ENCODE results near the gene PIR. TPM values are rescaled to one million over a fixed set of nuclear protein-coding genes. Genes with fewer than 3 reads are reported as not detected.

Gene PIR
- total and polyA plus RNA-seq, 2 of the 8 experiments (the other 6 are each of a cell fraction or from before 2014, with no cell fraction given): 6.4 to 10.3 TPM

GRCh38 chrX:15399962-15400391, 93.2 kb downstream of the PIR start:
- Histone ChIP-seq H4K91ac (replicated peaks; ENCODE audit: insufficient read length, low read length) (no peak overlapping the region), H2BK12ac (ENCODE audit: low read depth, low read length) (no peak overlapping the region), H3K27me3 (replicated peaks in 1 of 4; ENCODE audit: control insufficient read depth in 3 of 4, extremely low read depth in 1 of 4, insufficient read depth in 3 of 4, low read length in 3 of 4) (no peaks in the 10 kb centered on the region), H2BK5ac (ENCODE audit: low read depth, low read length) (no peak overlapping the region), H2BK120ac (replicated peaks; ENCODE audit: low read depth, low read length) (no peak overlapping the region), H2AK5ac (ENCODE audit: low read depth, low read length) (no peak overlapping the region), H3K4ac (replicated peaks; ENCODE audit: insufficient read length, low read depth, low read length) (no peak overlapping the region), H3K14ac (ENCODE audit: insufficient read length) (no peak overlapping the region), H4K8ac (ENCODE audit: extremely low read depth, insufficient read depth, low read length) (no peak overlapping the region), H3K79me1 (ENCODE audit: low read depth, low read length) (no peaks in the 10 kb centered on the region), H4K20me1 (replicated peaks in 1 of 2; ENCODE audit: control insufficient read depth in 1 of 2, insufficient read depth in 2 of 2, low read length in 2 of 2) (no peaks in the 10 kb centered on the region), H3K18ac (ENCODE audit: extremely low read depth, low read length) (no peak overlapping the region), H2AFZ (ENCODE audit: low read length) (no peak overlapping the region), H3K36me3 (ENCODE audit: control insufficient read depth in 2 of 4, insufficient read depth in 4 of 4, low read length in 3 of 4) (no peaks in the 10 kb centered on the region), H3K56ac (replicated peaks; ENCODE audit: insufficient read length, low read depth, low read length) (no peak overlapping the region), H3K4me1 (replicated peaks in 1 of 4; ENCODE audit: control insufficient read depth in 3 of 4, insufficient read depth in 4 of 4, low read length in 3 of 4) (no peaks in the 10 kb centered on the region), H3K4me2 (ENCODE audit: insufficient read depth in 1 of 2, low read depth in 2 of 2, low read length in 2 of 2) (no peak overlapping the region), H2BK15ac (ENCODE audit: low read length) (no peak overlapping the region), H3K23me2 (ENCODE audit: low read depth, low read length) (no peaks in the 10 kb centered on the region), H3K9me3 (ENCODE audit: insufficient read depth in 2 of 2, low read depth in 1 of 2, low read length in 1 of 2) (no peaks in the 10 kb centered on the region), H3K23ac (ENCODE audit: insufficient read length) (no peak overlapping the region), H3K9ac (replicated peaks in 1 of 4; ENCODE audit: extremely low read depth in 1 of 4, low read depth in 3 of 4, low read length in 3 of 4) (no peak overlapping the region), H3K4me3 (ENCODE audit: extremely low read depth in 1 of 4, insufficient read depth in 2 of 4, low read depth in 3 of 4, low read length in 4 of 4) (no peak overlapping the region), H2BK20ac (ENCODE audit: low read length) (no peak overlapping the region), H3K27ac (ENCODE audit: low read depth, low read length) (no peak overlapping the region), H4K5ac (ENCODE audit: insufficient read length, low read depth, low read length) (no peak overlapping the region), H3K79me2 (ENCODE audit: control insufficient read depth in 1 of 2, insufficient read depth in 2 of 2, low read length in 2 of 2) (no peaks in the 10 kb centered on the region)
- CTCF ChIA-PET (ENCODE audit: partially characterized antibody): interaction anchor here (1.3 kb wide), 1 partner anchor 17 kb away, joined by 3 read pairs; no protein-coding TSS in a partner anchor
- DNase-seq (ENCODE audit: low read depth in 1 of 2, low spot score in 2 of 2) (no peak), FAIRE-seq (no peak)
- POLR2A ChIA-PET (ENCODE audit: partially characterized antibody): no interaction called here
- WGBS, 2 experiments (ENCODE audit: extremely low coverage in 1 of 2, insufficient coverage in 1 of 2, insufficient read length in 1 of 2, insufficient replicate concordance in 2 of 2, low coverage in 1 of 2, low lambda C conversion rate in 2 of 2, missing lambda C conversion rate in 1 of 2): 79% methylated on average over 3 of the region's 3 CpGs; no CpG with 5 or more reads in 1 of the 2 experiments
- TF ChIP-seq ATF3 (IDR thresholded peaks at IDR 0.05; ENCODE audit: insufficient read depth, low read depth, low read length) (no peak), E2F6 (IDR thresholded peaks at IDR 0.05) (no peak), BACH1 (IDR thresholded peaks at IDR 0.05; ENCODE audit: low read length) (no peak), BRCA1 (IDR thresholded peaks at IDR 0.05; ENCODE audit: low read depth, low read length) (no peak), ZNF274 (IDR thresholded peaks at IDR 0.05; ENCODE audit: borderline replicate concordance, extremely low read depth, low read length) (no peak), EP300 (IDR thresholded peaks at IDR 0.05; ENCODE audit: borderline replicate concordance in 1 of 2, low read depth in 2 of 2, low read length in 2 of 2) (no peak), KDM4A (IDR thresholded peaks at IDR 0.05; ENCODE audit: low read depth, low read length, severe bottlenecking) (no peak), POU5F1 (IDR thresholded peaks at IDR 0.05; ENCODE audit: low read depth, low read length) (no peak), SP4 (IDR thresholded peaks at IDR 0.05; ENCODE audit: low read length) (no peak), CHD1 (IDR thresholded peaks at IDR 0.05; ENCODE audit: low read depth, low read length) (no peak), CHD2 (IDR thresholded peaks at IDR 0.05; ENCODE audit: low read length) (no peak), KDM1A (IDR thresholded peaks at IDR 0.05; ENCODE audit: borderline replicate concordance, low read length) (no peak), EZH2 (IDR thresholded peaks at IDR 0.05; ENCODE audit: low read depth, low read length, severe bottlenecking) (no peak), POLR2A (IDR thresholded peaks at IDR 0.05; ENCODE audit: control extremely low read depth in 1 of 2, low read depth in 2 of 2, low read length in 2 of 2) (no peak)

Data from H1 (cell line).